GM12878 (cell line): ENCODE measurements around the gene NTM. TPM values are rescaled to one million over a fixed set of nuclear protein-coding genes. Genes with fewer than 3 reads are reported as not detected.

Source experiments
- ATAC-seq: fragments of 200-7000 bp; cut with Tn5 transposase; 3 replicates; pipeline ENCODE4 v1.9.1; 2020; ENCODE audit warnings: mild to moderate bottlenecking, moderate library complexity
- BruUV-seq: library from RNA; stranded (reverse); fragments of 400-500 nt; replicated peaks from 2 replicates; lab custom pipeline; 2021; lab: Mats Ljungman, UMichigan
- CTCF ChIA-PET: fragments of 300-600 bp; sonication (Branson Sonifier 250); formaldehyde crosslinking; extraction: SDS; loops from one replicate; lab custom pipeline; 2021; ENCODE audit warnings: inconsistent platforms; lab: Yijun Ruan, JAX
- POLR2A ChIA-PET: fragments of 350-600 bp; formaldehyde crosslinking; extraction: SDS; loops from one replicate; lab custom pipeline; 2021; ENCODE audit warnings: inconsistent platforms; lab: Charles Lee
- RAD21 ChIA-PET: fragments of 300-600 bp; sonication (Branson Sonifier 250); formaldehyde crosslinking; loops from one replicate; lab custom pipeline; 2023; ENCODE audit warnings: antibody characterized with exemption; ENCODE audit not compliant: unreplicated experiment; lab: Charles Lee
- SMC1A ChIA-PET: fragments of 300-600 bp; sonication (Branson Sonifier 250); formaldehyde crosslinking; loops from one replicate; lab custom pipeline; 2023; ENCODE audit not compliant: unreplicated experiment, uncharacterized antibody; lab: Charles Lee
- DNase-seq: peaks from one replicate; pipeline ENCODE4 v3.0.0-alpha.2; 2011; ENCODE audit warnings: low read depth, low spot score
- FAIRE-seq: peaks from 3 replicates; lab custom pipeline; 2011; peaks lifted over from hg19 to GRCh38; lab: Jason Lieb, UNC
- H2AFZ ChIP-seq: 2 replicates; pipeline ENCODE4 v1.6.0; 2011; ENCODE audit warnings: low read depth, low read length, control low read depth; ENCODE audit not compliant: control insufficient read depth
- H3K27ac ChIP-seq: 2 replicates; pipeline ENCODE4 v1.5.1; 2011; ENCODE audit warnings: control low read depth; ENCODE audit not compliant: control insufficient read depth, insufficient read depth
- H3K27me3 ChIP-seq, 2 experiments: replicated peaks in 1 of 2; 2 replicates each; pipeline versions ENCODE4 v1.6.0 to v1.6.1; 2011; ENCODE audit warnings: low read length in 1 of 2; ENCODE audit not compliant: control insufficient read depth in 2 of 2, insufficient read depth in 2 of 2
- H3K36me3 ChIP-seq, 2 experiments: 2 replicates each; pipeline ENCODE4 v1.5.1; 2011; ENCODE audit warnings: low read length in 1 of 2; ENCODE audit not compliant: control insufficient read depth in 2 of 2, insufficient read depth in 2 of 2
- H3K4me1 ChIP-seq: 2 replicates; pipeline ENCODE4 v1.6.1; 2011; ENCODE audit warnings: mild to moderate bottlenecking, low read length, moderate library complexity, mixed read lengths; ENCODE audit not compliant: control insufficient read depth, insufficient read depth
- H3K4me2 ChIP-seq: 2 replicates; pipeline ENCODE4 v1.6.0; 2011; ENCODE audit warnings: control low read depth; ENCODE audit not compliant: control insufficient read depth, insufficient read depth
- H3K4me3 ChIP-seq: fragments of 200-600 bp; sonication (generic); 2 replicates; pipeline ENCODE4 v1.5.1; 2016
- H3K79me2 ChIP-seq: 2 replicates; pipeline ENCODE4 v1.6.0; 2011; ENCODE audit warnings: low read length; ENCODE audit not compliant: control insufficient read depth, insufficient read depth
- H3K9ac ChIP-seq: 2 replicates; pipeline ENCODE4 v1.8.0; 2011; ENCODE audit warnings: low read length, control low read depth, mixed read lengths; ENCODE audit not compliant: control insufficient read depth, insufficient read depth
- H3K9me3 ChIP-seq: replicated peaks from 3 replicates; pipeline ENCODE4 v1.5.1; 2011; ENCODE audit warnings: mild to moderate bottlenecking, low read length; ENCODE audit not compliant: control insufficient read depth, insufficient read depth
- H4K20me1 ChIP-seq: 2 replicates; pipeline ENCODE4 v1.6.0; 2011; ENCODE audit not compliant: control insufficient read depth, insufficient read depth
- EP300 ChIP-seq, 2 experiments: fragments of 150-350 bp in 1 of 2; IDR thresholded peaks; 2 replicates each; pipeline ENCODE4 v1.6.1; 2011 to 2012; ENCODE audit warnings: low read depth in 2 of 2, low read length in 2 of 2, borderline replicate concordance in 1 of 2, improper control_type of control experiment in 1 of 2, inconsistent platforms in 1 of 2; ENCODE audit not compliant: control insufficient read depth in 1 of 2
- FOXM1 ChIP-seq: IDR thresholded peaks from 2 replicates; pipeline ENCODE4 v1.6.1; 2012; ENCODE audit warnings: low read depth, mild to moderate bottlenecking, inconsistent platforms, low read length, moderate library complexity
- HDAC2 ChIP-seq: fragments of 200-600 bp; sonication (generic); IDR thresholded peaks from 2 replicates; pipeline ENCODE4 v1.6.1; 2017
- IKZF1 ChIP-seq: fragments of 450-650 bp; conservative IDR thresholded peaks from 2 replicates; pipeline ENCODE4 v1.6.1; 2017; ENCODE audit warnings: antibody characterized with exemption, mild to moderate bottlenecking
- TAF1 ChIP-seq: IDR thresholded peaks from 2 replicates; pipeline ENCODE4 v1.6.1; 2011; ENCODE audit warnings: mild to moderate bottlenecking, low read depth, low read length, borderline replicate concordance
- ZNF207 ChIP-seq: fragments of 450-650 bp; IDR thresholded peaks from 2 replicates; pipeline ENCODE4 v1.6.1; 2014; ENCODE audit warnings: antibody characterized with exemption, mild to moderate bottlenecking, borderline replicate concordance
- ZNF622 ChIP-seq: fragments of 450-650 bp; IDR thresholded peaks from 2 replicates; pipeline ENCODE4 v1.6.1; 2017; ENCODE audit warnings: mild to moderate bottlenecking, inconsistent platforms
- WGBS: methylation state at CpG from one replicate; pipeline ENCODE4 v1.1.6; 2016; ENCODE audit warnings: low lambda C conversion rate; ENCODE audit not compliant: insufficient replicate concordance, insufficient coverage; ENCODE audit errors: missing lambda C conversion rate; 5-methylcytosine and 5-hydroxymethylcytosine counted together
- in situ Hi-C: fragments of 300-500 bp; cut with MboI; formaldehyde crosslinking; loops from 9 replicates; pipeline ENCODE4 v1.14.3; 2018; ENCODE audit warnings: mixed read lengths
- intact Hi-C: fragments of 100-400 bp; cut with micrococcal nuclease; formaldehyde crosslinking; loops from one replicate; pipeline ENCODE4 v1.14.2; 2022; ENCODE audit not compliant: unreplicated experiment
- polyA plus RNA-seq, 11 experiments: library from polyadenylated mRNA; depleted of rRNA in 4 of 11; unstranded in 6 of 11; stranded (reverse) in 5 of 11; fragments of >200 nt; fragmentation: Nextera tagmentation in 4 of 11; fragmentation: Illumina TruSeq in 1 of 11; extraction: Ambion mirVana in 4 of 11; extraction: Trizol in 1 of 11; gene quantifications; 1 replicate in 1 of 11; 2 replicates in 10 of 11; pipeline versions ENCODE4 v1.2.1 to v1.2.3, GENCODE V29; 2011 to 2016; ENCODE audit warnings: inconsistent platforms in 2 of 11, missing spikeins in 2 of 11, low read depth in 1 of 11
- total RNA-seq, 4 experiments: library from RNA; depleted of rRNA in 3 of 4; stranded (reverse); fragments of >200 nt in 3 of 4; fragmentation: Illumina TruSeq in 1 of 4; extraction: Trizol in 1 of 4; gene quantifications; 2 replicates each; pipeline versions ENCODE4 v1.2.1 to v1.2.3, GENCODE V29; 2013 to 2021
- TF ChIP-seq, protein P1 (sequence below): fragments of 450-650 bp; IDR thresholded peaks from 2 replicates; pipeline ENCODE4 v1.6.1; 2017; ENCODE audit warnings: borderline replicate concordance
- TF ChIP-seq, protein P2 (sequence below): fragments of 450-650 bp; formaldehyde crosslinking; IDR thresholded peaks from 2 replicates; pipeline ENCODE4 v1.4.0; 2022; ENCODE audit warnings: mild to moderate bottlenecking, moderate library complexity
- TF ChIP-seq, protein P3 (sequence below): fragments of 450-650 bp; formaldehyde crosslinking; IDR thresholded peaks from 2 replicates; pipeline ENCODE4 v1.5.0; 2022; ENCODE audit warnings: mild to moderate bottlenecking, missing genetic modification characterization

The NTM gene
- total and polyA plus RNA-seq, 10 of the 15 experiments (the other 5 are each of a cell fraction or from before 2014, with no cell fraction given): not detected

DNA sequence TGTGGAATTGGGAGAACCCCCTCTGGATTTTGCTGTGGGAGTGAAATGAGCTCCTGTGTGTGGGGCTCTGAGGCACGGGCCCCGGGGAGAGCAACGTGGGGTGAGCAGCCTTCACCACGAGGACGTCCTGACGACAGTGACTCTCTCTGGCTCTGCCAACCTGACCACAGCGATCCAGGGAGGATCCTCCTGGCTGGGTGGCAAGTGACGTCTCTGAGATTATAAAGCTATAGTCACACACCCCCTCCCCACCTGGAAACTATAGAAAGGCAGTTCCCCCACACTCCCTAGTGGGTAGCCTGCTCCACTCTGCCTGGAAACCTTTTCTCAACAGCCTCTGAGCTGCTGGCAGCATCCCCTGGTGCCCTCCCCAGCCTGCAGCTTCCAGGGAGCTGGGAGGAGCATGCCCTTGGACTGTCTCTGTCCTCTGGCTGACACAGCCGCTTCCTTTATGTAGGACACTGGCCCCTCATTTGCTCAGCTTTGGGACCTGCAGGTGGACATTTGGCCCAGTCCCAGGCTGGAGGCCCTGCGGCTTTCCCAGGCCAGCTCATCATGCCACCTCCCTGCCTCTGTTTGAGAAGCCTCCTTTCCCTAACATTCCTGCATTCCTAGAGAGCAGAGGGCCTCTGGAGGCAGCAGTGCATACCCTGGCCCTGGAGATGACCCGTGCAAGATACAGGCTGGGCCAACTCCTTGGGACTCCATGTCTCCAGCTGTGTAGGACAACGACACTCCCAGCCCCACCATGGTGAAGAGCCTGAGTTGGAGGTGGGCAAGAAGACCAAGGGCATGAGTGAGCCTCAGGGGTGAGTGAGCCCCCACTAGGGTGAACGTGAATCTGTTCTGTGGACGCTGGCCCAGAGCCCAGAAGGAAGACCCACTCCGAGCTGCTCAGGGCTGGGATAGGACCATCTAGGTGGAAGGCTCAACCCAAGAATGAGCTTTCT, 314.0 kb downstream of the NTM start:
- POLR2A ChIA-PET: no interaction called here
- no peak for DNase-seq
- H3K9me3 ChIP-seq: no peaks in the 10 kb centered on the region
- H2AFZ ChIP-seq: no peak overlapping the region
- no peaks in the 10 kb centered on the region for H3K4me1 ChIP-seq
- H3K79me2 ChIP-seq: no peaks in the 10 kb centered on the region
- WGBS: 3% methylated on average over 15 of the region's 15 CpGs
- ATAC-seq: no peak
- H4K20me1 ChIP-seq: no peaks in the 10 kb centered on the region
- no peaks in the 10 kb centered on the region for H3K36me3 ChIP-seq
- TF ChIP-seq, protein P1, sequence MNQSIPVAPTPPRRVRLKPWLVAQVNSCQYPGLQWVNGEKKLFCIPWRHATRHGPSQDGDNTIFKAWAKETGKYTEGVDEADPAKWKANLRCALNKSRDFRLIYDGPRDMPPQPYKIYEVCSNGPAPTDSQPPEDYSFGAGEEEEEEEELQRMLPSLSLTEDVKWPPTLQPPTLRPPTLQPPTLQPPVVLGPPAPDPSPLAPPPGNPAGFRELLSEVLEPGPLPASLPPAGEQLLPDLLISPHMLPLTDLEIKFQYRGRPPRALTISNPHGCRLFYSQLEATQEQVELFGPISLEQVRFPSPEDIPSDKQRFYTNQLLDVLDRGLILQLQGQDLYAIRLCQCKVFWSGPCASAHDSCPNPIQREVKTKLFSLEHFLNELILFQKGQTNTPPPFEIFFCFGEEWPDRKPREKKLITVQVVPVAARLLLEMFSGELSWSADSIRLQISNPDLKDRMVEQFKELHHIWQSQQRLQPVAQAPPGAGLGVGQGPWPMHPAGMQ: no peak
- TF ChIP-seq TAF1 (no peak), HDAC2 (no peak), ZNF622 (no peak), EP300 (IDR thresholded peaks at IDR 0.05; ENCODE audit: borderline replicate concordance in 1 of 2, control insufficient read depth in 1 of 2, low read depth in 2 of 2, low read length in 2 of 2) (no peak), FOXM1 (no peak), IKZF1 (no peak), ZNF207 (no peak)
- TF ChIP-seq, protein P2, sequence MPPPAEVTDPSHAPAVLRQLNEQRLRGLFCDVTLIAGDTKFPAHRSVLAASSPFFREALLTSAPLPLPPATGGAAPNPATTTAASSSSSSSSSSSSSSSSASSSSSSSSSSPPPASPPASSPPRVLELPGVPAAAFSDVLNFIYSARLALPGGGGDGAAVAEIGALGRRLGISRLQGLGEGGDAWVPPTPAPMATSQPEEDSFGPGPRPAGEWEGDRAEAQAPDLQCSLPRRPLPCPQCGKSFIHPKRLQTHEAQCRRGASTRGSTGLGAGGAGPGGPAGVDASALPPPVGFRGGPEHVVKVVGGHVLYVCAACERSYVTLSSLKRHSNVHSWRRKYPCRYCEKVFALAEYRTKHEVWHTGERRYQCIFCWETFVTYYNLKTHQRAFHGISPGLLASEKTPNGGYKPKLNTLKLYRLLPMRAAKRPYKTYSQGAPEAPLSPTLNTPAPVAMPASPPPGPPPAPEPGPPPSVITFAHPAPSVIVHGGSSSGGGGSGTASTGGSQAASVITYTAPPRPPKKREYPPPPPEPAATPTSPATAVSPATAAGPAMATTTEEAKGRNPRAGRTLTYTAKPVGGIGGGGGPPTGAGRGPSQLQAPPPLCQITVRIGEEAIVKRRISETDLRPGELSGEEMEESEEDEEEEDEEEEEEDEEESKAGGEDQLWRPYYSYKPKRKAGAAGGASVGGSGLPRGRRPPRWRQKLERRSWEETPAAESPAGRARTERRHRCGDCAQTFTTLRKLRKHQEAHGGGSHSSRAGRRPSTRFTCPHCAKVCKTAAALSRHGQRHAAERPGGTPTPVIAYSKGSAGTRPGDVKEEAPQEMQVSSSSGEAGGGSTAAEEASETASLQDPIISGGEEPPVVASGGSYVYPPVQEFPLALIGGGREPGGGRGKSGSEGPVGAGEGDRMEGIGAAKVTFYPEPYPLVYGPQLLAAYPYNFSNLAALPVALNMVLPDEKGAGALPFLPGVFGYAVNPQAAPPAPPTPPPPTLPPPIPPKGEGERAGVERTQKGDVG (CRISPR knock-in tag): no peak
- TF ChIP-seq, protein P3, sequence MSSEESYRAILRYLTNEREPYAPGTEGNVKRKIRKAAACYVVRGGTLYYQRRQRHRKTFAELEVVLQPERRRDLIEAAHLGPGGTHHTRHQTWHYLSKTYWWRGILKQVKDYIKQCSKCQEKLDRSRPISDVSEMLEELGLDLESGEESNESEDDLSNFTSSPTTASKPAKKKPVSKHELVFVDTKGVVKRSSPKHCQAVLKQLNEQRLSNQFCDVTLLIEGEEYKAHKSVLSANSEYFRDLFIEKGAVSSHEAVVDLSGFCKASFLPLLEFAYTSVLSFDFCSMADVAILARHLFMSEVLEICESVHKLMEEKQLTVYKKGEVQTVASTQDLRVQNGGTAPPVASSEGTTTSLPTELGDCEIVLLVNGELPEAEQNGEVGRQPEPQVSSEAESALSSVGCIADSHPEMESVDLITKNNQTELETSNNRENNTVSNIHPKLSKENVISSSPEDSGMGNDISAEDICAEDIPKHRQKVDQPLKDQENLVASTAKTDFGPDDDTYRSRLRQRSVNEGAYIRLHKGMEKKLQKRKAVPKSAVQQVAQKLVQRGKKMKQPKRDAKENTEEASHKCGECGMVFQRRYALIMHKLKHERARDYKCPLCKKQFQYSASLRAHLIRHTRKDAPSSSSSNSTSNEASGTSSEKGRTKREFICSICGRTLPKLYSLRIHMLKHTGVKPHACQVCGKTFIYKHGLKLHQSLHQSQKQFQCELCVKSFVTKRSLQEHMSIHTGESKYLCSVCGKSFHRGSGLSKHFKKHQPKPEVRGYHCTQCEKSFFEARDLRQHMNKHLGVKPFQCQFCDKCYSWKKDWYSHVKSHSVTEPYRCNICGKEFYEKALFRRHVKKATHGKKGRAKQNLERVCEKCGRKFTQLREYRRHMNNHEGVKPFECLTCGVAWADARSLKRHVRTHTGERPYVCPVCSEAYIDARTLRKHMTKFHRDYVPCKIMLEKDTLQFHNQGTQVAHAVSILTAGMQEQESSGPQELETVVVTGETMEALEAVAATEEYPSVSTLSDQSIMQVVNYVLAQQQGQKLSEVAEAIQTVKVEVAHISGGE (CRISPR knock-in tag): no peak
- CTCF ChIA-PET: interaction anchor here (0.9 to 2.3 kb wide), 3 partner anchors 10 to 14 kb away, joined by 4 to 13 read pairs (median 6); no protein-coding TSS in a partner anchor
- BruUV-seq: no TSS peak
- no peak for FAIRE-seq
- intact Hi-C loops (no loop called here), in situ Hi-C loops (no loop called here)
- H3K9ac ChIP-seq: no peak overlapping the region
- H3K4me3 ChIP-seq: no peak overlapping the region
- H3K27me3 ChIP-seq: no peaks in the 10 kb centered on the region; a peak in 2 of 4 replicates
- RAD21 ChIA-PET: no interaction called here
- no peak overlapping the region for H3K27ac ChIP-seq
- SMC1A ChIA-PET: no interaction called here
- no peak overlapping the region for H3K4me2 ChIP-seq
